ENCODE results near the gene ZNF865. TPM values are rescaled to one million over a fixed set of nuclear protein-coding genes. Genes with fewer than 3 reads are reported as not detected.
"Not testable (repeated sequence)": the region's sequence is repeated elsewhere in the genome, so short reads cannot be mapped to it uniquely, and the experiment has no call there.

The ZNF865 gene
- total RNA-seq, result 10 to 100 TPM; 14.2 TPM

GRCh38 chr19:55605637-55606470, at the start of gene ZNF865:
Gene ZNF865, plus strand, starts transcription at chr19:55605647. Its CDS starts 7,972 bp downstream, at chr19:55613619.
- POLR2A ChIA-PET, result no interaction called here
- H3K4me3 Mint-ChIP-seq, result peak within 1 kb of the TSS; percentile 93
- H3K27me3 Mint-ChIP-seq, result no peaks in the 10 kb centered on the region
- H3K9me3 Mint-ChIP-seq, result no peaks in the 10 kb centered on the region
- peak; percentile 76 for DNase-seq
- H3K4me1 Mint-ChIP-seq, result peaks cover 59% of the 10 kb centered on the region
- CTCF ChIA-PET, result interaction anchor here (0.5 to 3.6 kb wide), 16 partner anchors 9 to 1754 kb away, joined by 3 to 30 read pairs (median 5); partner anchors contain the start of genes U2AF2 and ZNF784
- H3K27ac Mint-ChIP-seq, result peak within 1 kb of the TSS; percentile 96
- H3K36me3 Mint-ChIP-seq (ENCODE audit: low read depth), result peaks cover 32% of the 10 kb centered on the region

DNA sequence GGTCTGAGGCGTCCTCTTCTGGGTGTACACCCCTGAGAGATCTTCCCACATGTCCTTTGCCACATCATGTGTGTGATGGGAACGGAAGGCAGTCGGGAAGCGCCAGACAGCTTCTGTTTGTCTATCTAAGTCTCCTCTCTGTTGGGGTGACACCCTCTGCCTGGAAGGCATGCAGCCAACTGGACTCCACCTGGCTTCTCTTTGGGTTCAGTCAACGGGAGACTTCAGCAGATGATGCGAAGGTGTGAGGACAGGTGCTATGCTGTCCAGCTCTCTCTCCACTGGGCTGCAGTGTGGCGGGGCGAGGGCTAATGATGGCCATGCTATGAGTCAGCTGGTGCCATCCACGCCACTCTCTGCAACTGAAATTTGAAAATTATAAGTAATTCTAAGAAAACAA, 45.8 kb upstream of the ZNF865 start:
- no peaks in the 10 kb centered on the region for H3K36me3 Mint-ChIP-seq (ENCODE audit: low read depth)
- CTCF ChIA-PET, result interaction anchor here (1.5 kb wide), 1 partner anchor 46 kb away, joined by 5 read pairs; the partner anchor contains the start of gene ZNF865
- no peaks in the 10 kb centered on the region for H3K4me1 Mint-ChIP-seq
- H3K27ac Mint-ChIP-seq, result no peak overlapping the region
- H3K4me3 Mint-ChIP-seq, result no peak overlapping the region
- POLR2A ChIA-PET, result no interaction called here
- DNase-seq, result no peak
- H3K27me3 Mint-ChIP-seq, result peaks cover 3% of the 10 kb centered on the region
- H3K9me3 Mint-ChIP-seq, result no peaks in the 10 kb centered on the region

DNA sequence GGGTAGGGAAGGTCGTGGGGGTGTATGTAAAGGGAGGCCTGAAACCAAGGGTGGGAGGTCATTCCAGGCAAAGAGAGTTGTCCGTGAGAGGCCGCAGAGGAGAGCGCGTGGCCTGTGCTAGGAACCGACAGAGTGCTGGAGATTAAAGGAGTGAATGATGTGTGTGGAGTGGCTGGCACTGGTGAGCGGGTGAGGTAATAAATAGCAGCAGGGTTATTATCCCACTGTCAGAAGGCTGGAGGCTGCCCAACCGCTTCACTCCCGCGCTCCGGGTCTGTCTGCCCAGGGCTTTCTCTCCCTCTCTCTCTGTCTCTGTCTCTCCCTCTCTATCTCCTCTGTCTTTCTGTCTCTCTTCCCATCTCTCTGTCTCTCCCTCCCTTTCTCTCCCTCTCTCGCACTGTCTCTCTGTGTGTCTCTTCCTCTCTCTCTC, 42.2 kb upstream of the ZNF865 start:
- Mint-ChIP-seq H3K4me3 (no peak overlapping the region), H3K27ac (no peak overlapping the region), H3K27me3 (peaks cover 3% of the 10 kb centered on the region), H3K4me1 (no peaks in the 10 kb centered on the region), H3K9me3 (no peaks in the 10 kb centered on the region), H3K36me3 (ENCODE audit: low read depth) (no peaks in the 10 kb centered on the region)
- ChIA-PET POLR2A (no interaction called here), CTCF (no interaction called here)
- no peak for DNase-seq

GRCh38 chr19:55566823-55567222, 38.6 kb upstream of the ZNF865 start:
- Mint-ChIP-seq H3K36me3 (ENCODE audit: low read depth) (no peaks in the 10 kb centered on the region), H3K27me3 (no peaks in the 10 kb centered on the region), H3K4me3 (no peak overlapping the region), H3K4me1 (no peaks in the 10 kb centered on the region), H3K27ac (no peak overlapping the region), H3K9me3 (no peaks in the 10 kb centered on the region)
- ChIA-PET CTCF (no interaction called here), POLR2A (no interaction called here)
- DNase-seq, result no peak

GRCh38 chr19:55567708-55568328, 37.6 kb upstream of the ZNF865 start:
- CTCF ChIA-PET, result no interaction called here
- POLR2A ChIA-PET, result no interaction called here
- Mint-ChIP-seq H3K36me3 (ENCODE audit: low read depth) (no peaks in the 10 kb centered on the region), H3K4me3 (no peak overlapping the region), H3K27me3 (no peaks in the 10 kb centered on the region), H3K4me1 (no peaks in the 10 kb centered on the region), H3K9me3 (no peaks in the 10 kb centered on the region), H3K27ac (no peak overlapping the region)
- DNase-seq, result no peak

GRCh38 chr19:55569477-55569876, 36.0 kb upstream of the ZNF865 start:
- DNase-seq; CTCF ChIA-PET; POLR2A ChIA-PET; H3K4me3 Mint-ChIP-seq; H3K4me1 Mint-ChIP-seq; H3K27ac Mint-ChIP-seq; H3K9me3 Mint-ChIP-seq; H3K36me3 Mint-ChIP-seq (ENCODE audit: low read depth); H3K27me3 Mint-ChIP-seq: not testable (repeated sequence)

DNA sequence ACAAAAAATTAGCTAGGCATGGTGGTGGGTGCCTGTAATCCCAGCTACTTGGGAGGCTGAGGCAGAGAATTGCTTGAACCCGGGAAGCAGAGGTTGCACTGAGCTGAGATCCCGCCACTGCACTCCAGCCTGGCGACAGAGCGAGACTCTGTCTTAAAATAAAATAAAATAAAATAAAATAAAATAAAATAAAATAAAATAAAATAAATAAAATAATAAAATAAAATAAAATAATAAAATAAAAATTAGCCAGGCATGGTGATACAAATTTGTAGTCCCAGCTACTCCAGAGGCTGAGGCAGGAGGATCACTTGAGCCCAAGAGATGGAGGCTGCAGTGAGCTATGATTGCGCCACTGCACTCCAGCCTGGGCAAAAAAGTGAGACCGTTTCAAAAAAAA, 31.5 kb upstream of the ZNF865 start:
- CTCF ChIA-PET, result interaction anchor here (0.6 kb wide), 2 partner anchors 51 to 380 kb away, joined by 3 to 4 read pairs; no protein-coding TSS in a partner anchor
- H3K27ac Mint-ChIP-seq; H3K36me3 Mint-ChIP-seq (ENCODE audit: low read depth); H3K9me3 Mint-ChIP-seq; H3K4me1 Mint-ChIP-seq; H3K27me3 Mint-ChIP-seq; H3K4me3 Mint-ChIP-seq; DNase-seq: not testable (repeated sequence)
- POLR2A ChIA-PET, result interaction anchor here (0.7 kb wide), 2 partner anchors 13 to 1385 kb away, joined by 3 to 4 read pairs; partner anchors contain the start of gene MBOAT7

DNA sequence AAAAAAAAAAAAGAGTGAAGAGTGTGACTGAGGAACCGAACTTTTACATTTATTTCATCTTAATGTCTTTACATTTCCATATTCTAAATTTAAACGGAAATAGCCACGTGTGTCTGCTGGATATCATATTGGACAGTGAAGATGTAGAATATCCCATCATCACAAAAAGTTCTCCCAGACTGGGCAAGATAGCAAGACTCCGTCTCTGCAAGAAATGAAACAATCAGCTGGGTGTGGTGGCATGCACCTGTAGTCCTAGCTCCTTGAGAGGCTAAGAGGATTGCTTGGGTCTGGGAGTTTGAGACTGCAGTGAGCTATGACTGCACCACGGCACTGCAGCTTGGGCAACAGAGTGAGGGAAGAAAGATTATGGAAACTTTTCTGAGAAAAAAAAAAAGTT, 28.7 kb upstream of the ZNF865 start:
- Mint-ChIP-seq H3K4me1 (peaks cover 17% of the 10 kb centered on the region), H3K27me3 (no peaks in the 10 kb centered on the region), H3K9me3 (no peaks in the 10 kb centered on the region), H3K36me3 (ENCODE audit: low read depth) (peaks cover 12% of the 10 kb centered on the region), H3K4me3 (no peak overlapping the region), H3K27ac (no peak overlapping the region)
- DNase-seq, result no peak
- ChIA-PET CTCF (interaction anchor here (0.6 to 1.5 kb wide), 2 partner anchors 56 to 69 kb away, joined by 3 to 4 read pairs; no protein-coding TSS in a partner anchor), POLR2A (no interaction called here)

GRCh38 chr19:55578031-55578760, 27.3 kb upstream of the ZNF865 start:
- no peak overlapping the region for H3K27ac Mint-ChIP-seq
- peaks cover 21% of the 10 kb centered on the region for H3K4me1 Mint-ChIP-seq
- no peaks in the 10 kb centered on the region for H3K9me3 Mint-ChIP-seq
- no peak overlapping the region for H3K4me3 Mint-ChIP-seq
- H3K27me3 Mint-ChIP-seq, result no peaks in the 10 kb centered on the region
- peaks cover 12% of the 10 kb centered on the region for H3K36me3 Mint-ChIP-seq (ENCODE audit: low read depth)
- CTCF ChIA-PET, result no interaction called here
- no peak for DNase-seq
- POLR2A ChIA-PET, result no interaction called here

DNA sequence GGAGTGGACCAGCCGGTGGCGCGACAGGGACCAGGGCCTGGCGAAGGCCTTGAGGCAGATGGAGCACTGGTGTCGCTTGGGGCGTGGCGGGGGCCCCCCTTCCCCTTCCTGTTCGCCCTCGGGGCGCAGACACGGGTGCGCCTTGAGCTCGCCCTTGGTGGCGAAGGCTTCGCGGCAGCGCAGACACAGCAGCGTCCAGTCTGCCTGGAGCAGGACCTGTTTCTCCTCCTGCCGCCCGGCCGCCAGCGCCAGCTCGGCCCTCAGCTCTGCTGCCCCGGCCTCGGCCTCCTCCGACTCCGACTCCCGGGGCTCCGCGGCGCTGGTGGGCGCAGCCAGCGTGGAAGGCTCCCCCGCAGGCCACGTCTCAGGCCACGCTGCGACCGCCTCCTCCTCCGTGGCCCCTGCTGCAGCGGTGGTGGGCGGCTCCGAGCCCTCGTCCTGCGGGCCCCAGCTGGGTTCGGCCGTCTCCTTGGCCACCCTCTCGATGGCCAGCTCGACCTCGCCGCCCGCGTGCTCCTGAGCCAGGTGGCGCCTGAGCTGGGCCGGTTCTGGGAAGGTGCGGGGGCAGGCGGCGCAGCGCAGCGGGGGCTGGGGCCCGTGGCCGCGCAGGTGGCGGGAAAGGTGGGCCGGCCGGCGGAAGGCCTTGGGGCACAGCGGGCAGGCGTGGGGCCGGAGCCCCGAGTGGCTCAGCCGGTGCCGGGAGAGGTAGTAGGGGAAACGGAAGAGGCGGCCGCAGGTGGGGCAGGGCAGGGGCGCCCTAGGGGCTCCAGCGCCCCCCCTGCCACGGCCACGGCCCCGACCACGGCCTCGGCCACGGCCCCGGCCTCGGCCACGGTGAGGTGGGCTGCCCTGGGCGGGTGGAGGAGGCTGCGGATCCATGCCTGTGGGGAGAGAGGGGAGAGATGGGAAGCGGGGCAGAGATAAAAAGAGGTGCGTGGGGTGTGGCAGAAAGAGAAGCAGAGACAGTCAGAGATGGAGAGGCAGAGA, 26.4 kb upstream of the ZNF865 start:
- peak overlapping the region; percentile 78 for H3K4me3 Mint-ChIP-seq
- H3K36me3 Mint-ChIP-seq (ENCODE audit: low read depth), result peaks cover 12% of the 10 kb centered on the region
- H3K27me3 Mint-ChIP-seq, result no peaks in the 10 kb centered on the region
- H3K9me3 Mint-ChIP-seq, result no peaks in the 10 kb centered on the region
- CTCF ChIA-PET, result no interaction called here
- DNase-seq, result no peak
- H3K27ac Mint-ChIP-seq, result peak overlapping the region; percentile 83
- H3K4me1 Mint-ChIP-seq, result peaks cover 21% of the 10 kb centered on the region
- POLR2A ChIA-PET, result no interaction called here

- Mint-ChIP-seq H3K27ac (peak overlapping the region; percentile 83), H3K36me3 (ENCODE audit: low read depth) (peaks cover 12% of the 10 kb centered on the region), H3K4me3 (peak overlapping the region; percentile 78), H3K9me3 (no peaks in the 10 kb centered on the region), H3K4me1 (peaks cover 21% of the 10 kb centered on the region), H3K27me3 (peaks cover 4% of the 10 kb centered on the region)
- CTCF ChIA-PET, result interaction anchor here (1.0 kb wide), 2 partner anchors 15 to 46 kb away, joined by 3 read pairs; no protein-coding TSS in a partner anchor
- POLR2A ChIA-PET, result no interaction called here
- peak; percentile 26 for DNase-seq
Observed at GRCh38 chr19:55579766-55580621, 25.5 kb upstream of the ZNF865 start.

All from activated CD4-positive, alpha-beta T cell treated with anti-CD3 and anti-CD28 coated beads, Interleukin-2, amount 10 ng/mL, durations not matched to agents 7 days and 5 days (primary cell).